Stimulated activated CD4-positive, alpha-beta T cell treated with anti-CD3 and anti-CD28 coated beads, TNF-alpha, amount 100 ng/mL, for 1 hour (primary cell): ENCODE measurements around the gene FBXL7.

Experiments used
- DNase-seq, 3 donors: peaks; one replicate each; pipeline ENCODE4 v3.0.0-alpha.2; 2020; ENCODE audit warnings: low read depth in 3 of 3, low spot score in 1 of 3

FBXL7 gene

GRCh38 chr5:15799014-15799413 lies 299.0 kb downstream of the FBXL7 start:
- DNase-seq, result no peak

GRCh38 chr5:15799612-15800011 lies 299.6 kb downstream of the FBXL7 start:
- DNase-seq, result no peak

GRCh38 chr5:15803280-15803679 lies 303.3 kb downstream of the FBXL7 start:
- no peak for DNase-seq

GRCh38 chr5:15806613-15807012 lies 306.6 kb downstream of the FBXL7 start:
- DNase-seq, result no peak

GRCh38 chr5:15807248-15807647 lies 307.3 kb downstream of the FBXL7 start:
- DNase-seq, result no peak

- no peak for DNase-seq
Measured at GRCh38 chr5:15807871-15808270, 307.9 kb downstream of the FBXL7 start.

- DNase-seq, result no peak
Measured at GRCh38 chr5:15808577-15808976, 308.6 kb downstream of the FBXL7 start.

GRCh38 chr5:15819617-15820016 lies 319.6 kb downstream of the FBXL7 start:
- DNase-seq, result no peak

GRCh38 chr5:15821506-15821905 lies 321.5 kb downstream of the FBXL7 start:
- DNase-seq, result no peak

- no peak for DNase-seq
Measured at GRCh38 chr5:15823398-15823797, 323.4 kb downstream of the FBXL7 start.

- DNase-seq, result no peak
Measured at GRCh38 chr5:15827741-15828140, 327.8 kb downstream of the FBXL7 start.

GRCh38 chr5:15831408-15831807 lies 331.4 kb downstream of the FBXL7 start:
- DNase-seq, result no peak

GRCh38 chr5:15833365-15833764 lies 333.4 kb downstream of the FBXL7 start:
- DNase-seq, result no peak

- DNase-seq, result no peak
Measured at GRCh38 chr5:15834596-15835245, 334.7 kb downstream of the FBXL7 start.

- no peak for DNase-seq
Measured at GRCh38 chr5:15835514-15835913, 335.5 kb downstream of the FBXL7 start.

GRCh38 chr5:15837551-15838289 lies 337.7 kb downstream of the FBXL7 start:
- DNase-seq, result no peak

GRCh38 chr5:15844253-15844652 lies 344.3 kb downstream of the FBXL7 start:
- no peak for DNase-seq

GRCh38 chr5:15844871-15845270 lies 344.9 kb downstream of the FBXL7 start:
- DNase-seq, result no peak

- DNase-seq, result no peak
Measured at GRCh38 chr5:15850536-15850935, 350.6 kb downstream of the FBXL7 start.

- DNase-seq, result no peak
Measured at GRCh38 chr5:15850939-15851341, 351.0 kb downstream of the FBXL7 start.

- DNase-seq, result no peak
Measured at GRCh38 chr5:15852217-15852616, 352.2 kb downstream of the FBXL7 start.

- no peak for DNase-seq
Measured at GRCh38 chr5:15852949-15853348, 353.0 kb downstream of the FBXL7 start.

- DNase-seq, result no peak
Measured at GRCh38 chr5:15858326-15858725, 358.3 kb downstream of the FBXL7 start.
